Smooth muscle cell (in vitro differentiated cells): ENCODE measurements around the gene TCAIM. TPM values are rescaled to one million over a fixed set of nuclear protein-coding genes. Genes with fewer than 3 reads are reported as not detected.
A peak's percentile ranks its signal among the peaks of the same experiment; 100 is the strongest.

Source experiments
- DNase-seq: peaks from one replicate; lab custom pipeline; 2025; ENCODE audit not compliant: unreplicated experiment; lab: John Stamatoyannopoulos, UW
- H2AFZ ChIP-seq: fragments of 200-600 bp; sonication (generic); 2 replicates; pipeline ENCODE4 v1.6.0; 2016; ENCODE audit warnings: antibody characterized with exemption, low read depth, mild to moderate bottlenecking
- H3F3A ChIP-seq: fragments of 200-600 bp; sonication (generic); 2 replicates; pipeline ENCODE4 v1.6.0; 2017; ENCODE audit warnings: antibody characterized with exemption, low read depth
- H3K27ac ChIP-seq: fragments of 200-600 bp; sonication (generic); 2 replicates; pipeline ENCODE4 v1.5.1; 2016; ENCODE audit warnings: low read depth, mild to moderate bottlenecking
- H3K27me3 ChIP-seq: fragments of 200-600 bp; sonication (generic); 2 replicates; pipeline ENCODE4 v1.6.1; 2016; ENCODE audit warnings: low read depth, mild to moderate bottlenecking
- H3K36me3 ChIP-seq: fragments of 200-600 bp; sonication (generic); 2 replicates; pipeline ENCODE4 v1.5.1; 2016; ENCODE audit warnings: low read depth
- H3K4me1 ChIP-seq: fragments of 200-600 bp; sonication (generic); 2 replicates; pipeline ENCODE4 v1.5.1; 2016; ENCODE audit warnings: low read depth
- H3K4me2 ChIP-seq: fragments of 200-600 bp; sonication (generic); 2 replicates; pipeline ENCODE4 v1.6.0; 2016; ENCODE audit warnings: mild to moderate bottlenecking
- H3K4me3 ChIP-seq: fragments of 200-600 bp; sonication (generic); 2 replicates; pipeline ENCODE4 v1.5.1; 2016; ENCODE audit warnings: mild to moderate bottlenecking
- H3K79me2 ChIP-seq: fragments of 200-600 bp; sonication (generic); 2 replicates; pipeline ENCODE4 v1.6.0; 2016; ENCODE audit warnings: low read depth, mild to moderate bottlenecking
- H3K9ac ChIP-seq: fragments of 200-600 bp; sonication (generic); 2 replicates; pipeline ENCODE4 v1.6.0; 2016; ENCODE audit warnings: low read depth
- H3K9me3 ChIP-seq: fragments of 200-600 bp; sonication (generic); replicated peaks from 2 replicates; pipeline ENCODE4 v1.5.1; 2016; ENCODE audit warnings: low read depth
- H4K20me1 ChIP-seq: fragments of 200-600 bp; sonication (generic); 2 replicates; pipeline ENCODE4 v1.6.0; 2016; ENCODE audit warnings: low read depth
- CTCF ChIP-seq: fragments of 200-600 bp; sonication (generic); IDR thresholded peaks from 2 replicates; pipeline ENCODE4 v1.5.1; 2017; ENCODE audit warnings: borderline replicate concordance, mild to moderate bottlenecking, antibody characterized with exemption; ENCODE audit not compliant: insufficient read depth, poor library complexity, severe bottlenecking
- WGBS: methylation state at CpG from one replicate; pipeline ENCODE4 v1.1.7; 2016; ENCODE audit warnings: low lambda C conversion rate; 5-methylcytosine and 5-hydroxymethylcytosine counted together
- polyA plus RNA-seq: library from polyadenylated mRNA; unstranded; fragments of >200 nt; fragmentation: Nextera tagmentation; extraction: Ambion mirVana; gene quantifications from 2 replicates; pipeline ENCODE4 v1.2.1, GENCODE V29; 2016
- total RNA-seq: library from RNA; depleted of rRNA; stranded (reverse); fragments of >200 nt; gene quantifications from 2 replicates; pipeline ENCODE4 v1.2.3, GENCODE V29; 2014

The TCAIM gene
- total and polyA plus RNA-seq, 2 experiments from 2014 or later = 10.7 to 23.1 TPM

- H3K9me3 ChIP-seq = no peaks in the 10 kb centered on the region
- H4K20me1 ChIP-seq = no peaks in the 10 kb centered on the region
- H3F3A ChIP-seq = no peaks in the 10 kb centered on the region
- no peak overlapping the region for H3K4me3 ChIP-seq
- H2AFZ ChIP-seq = no peak overlapping the region
- H3K27ac ChIP-seq = no peak overlapping the region
- no peak overlapping the region for H3K9ac ChIP-seq
- no peaks in the 10 kb centered on the region for H3K4me1 ChIP-seq
- TF ChIP-seq CTCF = no peak
- DNase-seq = no peak
- H3K79me2 ChIP-seq = no peaks in the 10 kb centered on the region
- H3K27me3 ChIP-seq = peaks cover 15% of the 10 kb centered on the region
- no peaks in the 10 kb centered on the region for H3K36me3 ChIP-seq
- H3K4me2 ChIP-seq = no peak overlapping the region
These were observed 41.3 kb upstream of the TCAIM start for GRCh38 chr3:44297255-44297654.

GRCh38 chr3:44301746-44302145 lies 36.8 kb upstream of the TCAIM start:
- Histone ChIP-seq H3K4me1 (no peaks in the 10 kb centered on the region), H3K4me3 (no peak overlapping the region), H3K9ac (no peak overlapping the region), H3F3A (no peaks in the 10 kb centered on the region), H4K20me1 (no peaks in the 10 kb centered on the region), H3K79me2 (no peaks in the 10 kb centered on the region), H3K27ac (no peak overlapping the region), H3K27me3 (no peaks in the 10 kb centered on the region), H3K36me3 (no peaks in the 10 kb centered on the region), H3K4me2 (no peak overlapping the region), H3K9me3 (no peaks in the 10 kb centered on the region), H2AFZ (no peak overlapping the region)
- no peak for TF ChIP-seq CTCF
- 90% methylated on average over 3 of the region's 3 CpGs for WGBS
- DNase-seq = no peak

- no peaks in the 10 kb centered on the region for H3K36me3 ChIP-seq
- no peaks in the 10 kb centered on the region for H4K20me1 ChIP-seq
- H3K9ac ChIP-seq = no peak overlapping the region
- H3K4me3 ChIP-seq = no peak overlapping the region
- H3F3A ChIP-seq = no peaks in the 10 kb centered on the region
- no peak overlapping the region for H3K27ac ChIP-seq
- H3K79me2 ChIP-seq = no peaks in the 10 kb centered on the region
- peak overlapping the region; percentile 43 for H3K4me2 ChIP-seq
- peaks cover 7% of the 10 kb centered on the region for H3K4me1 ChIP-seq
- H2AFZ ChIP-seq = peak overlapping the region; percentile 63
- H3K9me3 ChIP-seq = no peaks in the 10 kb centered on the region
- no peak for TF ChIP-seq CTCF
- no peak for DNase-seq
- H3K27me3 ChIP-seq = no peaks in the 10 kb centered on the region
These were observed 29.1 kb upstream of the TCAIM start for GRCh38 chr3:44309500-44309899.

GRCh38 chr3:44318891-44319311 lies 19.7 kb upstream of the TCAIM start:
- Histone ChIP-seq H4K20me1 (no peaks in the 10 kb centered on the region), H2AFZ (no peak overlapping the region), H3K79me2 (no peaks in the 10 kb centered on the region), H3K9ac (no peak overlapping the region), H3K4me1 (no peaks in the 10 kb centered on the region), H3K4me2 (no peak overlapping the region), H3K36me3 (no peaks in the 10 kb centered on the region), H3K27me3 (no peaks in the 10 kb centered on the region), H3K4me3 (no peak overlapping the region), H3K27ac (no peak overlapping the region), H3K9me3 (no peaks in the 10 kb centered on the region), H3F3A (no peaks in the 10 kb centered on the region)
- TF ChIP-seq CTCF = no peak
- DNase-seq = no peak
- 67% methylated on average over 8 of the region's 8 CpGs for WGBS
